ENCODE measurements around the gene PTPRG.

PTPRG gene

GRCh38 chr3:61589856-61590255 is 28.5 kb downstream of the PTPRG start:
- no peak for DNase-seq (ENCODE audit: low read depth in 2 of 2)

DNA sequence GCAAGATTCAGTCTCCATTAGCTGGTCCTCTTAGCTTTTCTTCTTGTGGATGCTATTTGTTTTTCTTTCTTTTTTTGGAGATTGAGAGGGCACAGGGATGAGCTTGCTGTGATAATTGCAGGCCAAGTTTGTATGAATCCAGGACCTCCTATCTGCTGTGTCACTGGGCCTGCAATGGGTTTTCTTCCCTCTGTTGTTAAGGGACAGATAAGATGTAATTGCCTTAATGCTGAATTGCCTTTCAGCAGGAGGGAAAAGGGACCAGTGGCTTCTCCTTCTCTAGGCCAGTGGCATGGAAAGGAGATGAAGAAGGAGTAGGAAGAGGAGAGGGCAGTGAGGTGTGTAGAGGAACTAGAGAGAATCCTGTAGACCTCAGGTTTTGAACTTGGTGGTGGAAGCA is 29.9 kb downstream of the PTPRG start:
- DNase-seq (ENCODE audit: low read depth in 2 of 2), result no peak

DNA sequence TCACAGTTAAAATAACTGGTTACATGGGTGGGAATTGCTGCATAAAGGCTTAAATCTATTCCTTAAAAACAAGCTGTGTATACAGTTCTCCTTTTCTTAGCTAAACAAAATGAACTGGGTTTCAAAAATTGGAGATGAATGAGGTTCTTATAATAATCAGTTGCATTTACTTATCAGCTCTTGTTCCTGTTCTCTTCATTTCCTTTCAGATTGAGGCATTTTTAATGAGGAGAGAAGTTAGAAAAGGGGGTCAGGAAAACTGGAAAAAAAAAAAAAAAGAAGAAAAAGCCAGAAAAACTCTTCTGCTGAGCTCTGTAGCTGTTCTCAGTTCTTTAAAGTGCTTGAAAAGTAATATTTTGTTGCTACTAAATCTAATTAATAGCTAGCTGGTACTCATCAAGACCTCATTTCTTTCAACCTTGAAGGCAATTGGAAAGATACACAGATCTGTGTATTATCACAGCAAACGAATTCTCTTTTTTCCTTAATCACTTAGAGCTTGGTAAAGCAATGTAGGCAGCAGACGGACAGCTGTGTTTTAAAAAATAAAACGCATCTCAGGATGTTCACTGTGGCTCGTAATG is 32.2 kb downstream of the PTPRG start:
- DNase-seq (ENCODE audit: low read depth in 2 of 2), result no peak

DNA sequence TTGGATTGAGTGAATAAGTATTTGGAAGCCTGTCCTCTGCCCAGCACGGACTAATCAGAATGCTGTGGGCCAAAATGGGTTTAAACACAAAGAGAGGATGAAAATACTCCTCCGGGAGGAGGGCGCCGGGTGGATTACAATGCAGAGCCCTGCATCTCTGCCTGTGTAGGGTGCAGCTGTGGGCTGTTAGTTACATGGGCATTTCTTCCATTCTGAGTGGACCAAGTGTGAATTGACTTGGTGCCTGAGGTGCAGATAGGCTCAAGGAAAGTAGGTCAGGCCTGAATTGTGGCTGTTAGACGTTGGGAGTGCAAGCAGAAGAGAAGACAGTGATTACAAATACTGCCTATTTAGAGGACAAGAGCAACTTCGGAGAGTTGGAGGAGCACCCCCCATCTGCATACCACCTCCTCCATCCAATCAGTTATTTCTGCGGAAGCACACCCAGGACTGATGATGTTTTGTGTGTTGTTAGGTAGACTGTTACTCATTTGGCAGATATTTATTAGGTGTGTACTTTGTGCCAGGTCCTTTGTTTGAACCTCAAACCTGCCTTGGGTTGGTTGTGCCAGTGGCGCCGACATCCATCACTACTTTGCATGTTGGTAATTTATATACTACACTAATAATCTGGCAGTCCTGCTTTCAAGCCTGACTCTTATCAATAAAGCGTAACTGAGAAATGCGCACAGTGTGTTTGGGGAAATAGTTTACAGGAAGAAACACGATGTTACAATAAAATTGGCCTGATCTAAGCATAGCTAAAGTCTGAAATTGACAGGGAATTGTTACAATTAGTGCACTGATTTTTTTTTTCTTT is 33.0 kb downstream of the PTPRG start:
- no peak for DNase-seq (ENCODE audit: low read depth in 2 of 2)

DNA sequence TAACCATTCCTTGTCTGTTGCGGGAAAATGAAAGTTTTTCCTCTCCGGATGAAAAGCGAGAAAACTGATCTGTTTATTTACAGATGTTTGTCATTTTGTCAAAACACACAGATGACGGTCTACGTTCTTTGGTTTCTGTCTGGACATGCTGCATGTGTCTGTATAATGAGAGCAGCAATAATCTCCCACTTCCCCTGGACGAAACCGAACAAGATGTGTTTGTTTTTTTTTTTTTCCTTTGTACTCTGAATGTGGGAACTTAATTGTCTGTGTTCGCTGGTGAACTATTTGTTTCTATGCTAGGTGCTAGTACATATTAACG is 33.6 kb downstream of the PTPRG start:
- DNase-seq (ENCODE audit: low read depth in 2 of 2), result no peak

- DNase-seq (ENCODE audit: low read depth in 2 of 2), result no peak
Measured at GRCh38 chr3:61595288-61595687, 33.9 kb downstream of the PTPRG start.

GRCh38 chr3:61595826-61596225 is 34.5 kb downstream of the PTPRG start:
- DNase-seq (ENCODE audit: low read depth in 2 of 2), result no peak

DNA sequence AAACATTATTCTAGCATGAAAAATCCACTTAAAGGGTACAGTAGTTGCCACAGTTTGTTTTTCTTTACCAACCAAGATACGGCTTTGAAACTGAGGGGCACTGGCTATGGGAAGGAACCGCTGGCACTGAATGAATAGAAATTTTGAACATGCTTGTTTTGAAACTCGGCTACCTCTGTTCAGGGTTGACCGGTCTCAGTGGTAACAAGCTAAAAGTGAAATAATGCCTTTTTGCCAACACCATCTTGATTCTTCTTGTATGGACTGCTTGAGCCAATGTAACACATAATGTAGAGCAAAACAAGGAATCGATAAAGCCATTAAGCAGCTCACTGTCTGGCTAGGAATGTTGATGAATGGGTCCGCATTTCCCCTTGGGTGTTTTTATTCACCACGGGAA is 36.5 kb downstream of the PTPRG start:
- DNase-seq (ENCODE audit: low read depth in 2 of 2), result no peak

GRCh38 chr3:61600195-61600594 is 38.8 kb downstream of the PTPRG start:
- DNase-seq (ENCODE audit: low read depth in 2 of 2), result no peak

DNA sequence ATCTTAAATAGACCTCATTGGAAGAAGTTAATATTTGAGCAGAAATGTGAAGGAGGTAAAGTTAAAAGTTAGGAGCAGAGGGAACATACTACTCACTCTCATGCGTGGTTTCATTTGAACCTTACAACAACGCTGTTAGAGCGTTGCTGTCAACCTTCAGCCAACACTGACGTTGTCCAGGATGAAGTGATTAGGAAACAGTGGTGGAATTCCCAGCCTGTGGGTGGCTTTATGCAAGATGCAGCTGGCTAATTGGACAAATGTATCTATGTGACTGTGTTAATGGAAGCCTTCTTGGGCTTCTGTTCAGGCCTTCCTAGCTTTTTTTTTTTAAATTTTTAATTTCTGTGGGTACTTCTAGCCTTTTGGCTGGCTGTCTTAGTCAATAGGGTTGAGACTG is 40.5 kb downstream of the PTPRG start:
- DNase-seq (ENCODE audit: low read depth in 2 of 2), result no peak

DNA sequence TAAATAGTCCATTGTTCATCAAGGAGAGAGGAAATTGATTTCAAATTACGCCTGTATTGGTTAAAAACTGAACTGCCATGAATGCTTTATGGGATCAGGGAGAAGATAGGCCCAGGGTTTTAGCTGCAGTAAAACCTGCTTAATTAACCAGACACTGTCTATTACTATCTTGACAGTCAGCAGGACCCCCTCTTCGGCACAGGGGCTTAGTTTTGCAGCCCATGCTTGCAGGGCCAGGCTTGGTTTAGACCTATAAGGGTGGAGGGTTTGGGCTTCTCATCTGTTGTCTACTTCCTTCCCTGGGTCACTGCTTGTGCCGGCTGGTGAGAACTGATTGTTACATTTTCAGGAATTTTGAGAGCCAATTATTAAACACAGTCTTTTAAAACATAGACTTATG is 41.1 kb downstream of the PTPRG start:
- no peak for DNase-seq (ENCODE audit: low read depth in 2 of 2)

- no peak for DNase-seq (ENCODE audit: low read depth in 2 of 2)
Measured at GRCh38 chr3:61605589-61606175, 44.3 kb downstream of the PTPRG start.

GRCh38 chr3:61606196-61606595 is 44.8 kb downstream of the PTPRG start:
- DNase-seq (ENCODE audit: low read depth in 2 of 2), result no peak

GRCh38 chr3:61608072-61608471 is 46.7 kb downstream of the PTPRG start:
- DNase-seq (ENCODE audit: low read depth in 2 of 2), result no peak

GRCh38 chr3:61608711-61609110 is 47.3 kb downstream of the PTPRG start:
- no peak for DNase-seq (ENCODE audit: low read depth in 2 of 2)

DNA sequence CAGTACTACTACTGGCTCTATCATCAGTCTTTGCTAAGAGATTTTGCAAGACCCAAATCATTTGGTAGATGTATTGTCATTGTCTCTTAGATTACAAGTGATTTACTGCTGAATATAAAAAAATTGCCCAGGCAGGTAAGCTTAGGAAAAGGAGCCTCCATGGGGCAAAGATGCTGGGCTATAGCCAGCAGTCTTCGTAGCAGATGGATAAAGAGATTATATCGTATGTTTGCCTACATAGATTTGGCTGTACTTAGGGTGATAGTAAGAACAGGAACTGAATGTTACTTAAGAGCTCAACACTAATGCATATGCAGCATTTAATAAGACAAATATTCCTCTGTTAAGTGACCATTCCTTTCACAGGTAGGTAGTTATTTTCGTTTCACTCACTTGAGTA is 48.9 kb downstream of the PTPRG start:
- DNase-seq (ENCODE audit: low read depth in 2 of 2), result no peak

- DNase-seq (ENCODE audit: low read depth in 2 of 2), result no peak
Measured at GRCh38 chr3:61612211-61613194, 51.1 kb downstream of the PTPRG start.

DNA sequence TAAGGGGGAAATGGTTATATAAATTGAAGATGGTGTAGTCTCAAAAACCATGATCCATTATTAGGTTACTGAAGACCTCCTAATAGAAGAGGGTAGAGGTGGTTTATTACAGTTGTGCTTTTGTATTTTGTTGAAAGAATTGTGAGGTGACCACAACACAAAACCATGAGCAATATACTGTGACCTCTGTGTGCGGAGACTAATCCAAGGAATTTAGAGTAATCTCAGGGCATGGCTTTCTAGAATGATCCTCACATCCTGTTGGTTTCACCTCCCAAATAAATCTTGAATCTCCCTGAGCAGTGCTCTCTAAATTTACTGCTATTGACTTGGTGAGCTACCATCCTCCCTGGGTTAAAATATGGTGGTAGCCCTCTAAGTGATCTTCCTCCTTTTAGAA is 52.3 kb downstream of the PTPRG start:
- no peak for DNase-seq (ENCODE audit: low read depth in 2 of 2)

DNA sequence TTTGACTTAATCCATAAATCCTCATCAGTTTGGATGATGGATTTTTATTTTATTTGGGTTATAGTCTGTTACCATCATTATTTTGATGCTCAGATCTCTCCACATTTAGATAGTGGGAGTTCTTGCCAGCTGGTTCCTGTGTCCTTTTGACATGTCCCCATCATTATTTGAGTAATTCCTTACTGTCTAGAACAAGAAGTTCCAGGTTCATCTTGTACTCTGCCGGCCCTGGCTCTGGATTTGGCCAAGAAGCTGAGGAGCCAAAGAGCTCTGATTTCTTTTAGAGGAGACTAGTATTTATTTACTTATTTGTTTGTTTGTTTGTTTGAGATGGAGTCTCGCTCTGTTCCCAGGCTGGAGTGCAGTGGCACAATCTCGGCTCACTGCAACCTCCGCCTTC is 54.3 kb downstream of the PTPRG start:
- no peak for DNase-seq (ENCODE audit: low read depth in 2 of 2)

DNA sequence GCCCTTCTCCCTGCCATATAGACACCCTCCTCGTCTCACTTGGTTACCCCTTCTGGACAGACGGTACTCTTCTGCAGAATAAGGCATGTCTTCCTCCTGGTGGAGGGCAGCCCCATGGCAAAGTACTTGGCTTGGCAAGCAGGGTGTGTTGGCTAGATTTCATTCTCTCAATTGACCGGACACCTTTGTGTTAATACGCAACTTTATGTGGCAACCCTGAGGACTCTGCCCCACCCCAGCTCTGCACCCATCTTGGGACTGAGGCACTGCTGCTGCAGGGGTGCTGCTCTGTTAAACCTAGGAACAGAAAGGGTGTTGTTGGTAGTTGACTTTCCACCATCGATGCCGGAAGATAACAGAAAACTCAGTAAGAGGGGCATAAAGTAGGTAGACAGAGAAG is 55.2 kb downstream of the PTPRG start:
- no peak for DNase-seq (ENCODE audit: low read depth in 2 of 2)

- no peak for DNase-seq (ENCODE audit: low read depth in 2 of 2)
Measured at GRCh38 chr3:61617041-61617440, 55.7 kb downstream of the PTPRG start.

- DNase-seq (ENCODE audit: low read depth in 2 of 2), result no peak
Measured at GRCh38 chr3:61617651-61618050, 56.3 kb downstream of the PTPRG start.

Measured in activated CD4-positive, alpha-beta T cell treated with anti-CD3 and anti-CD28 coated beads for 24 hours (primary cell).